Measurements from ENCODE around the gene IL17RD. TPM values are rescaled to one million over a fixed set of nuclear protein-coding genes. Genes with fewer than 3 reads are reported as not detected.
A peak's percentile ranks its signal among the peaks of the same experiment; 100 is the strongest.

IL17RD gene
- total RNA-seq: 1.1 TPM
- long read RNA-seq, full-length matches to known transcripts: 3 of 3 reads
- long read RNA-seq, partial matches to known transcripts: 0 of 3 reads
- long read RNA-seq, other reads (novel, unspliced or antisense): 0 of 3 reads

DNA sequence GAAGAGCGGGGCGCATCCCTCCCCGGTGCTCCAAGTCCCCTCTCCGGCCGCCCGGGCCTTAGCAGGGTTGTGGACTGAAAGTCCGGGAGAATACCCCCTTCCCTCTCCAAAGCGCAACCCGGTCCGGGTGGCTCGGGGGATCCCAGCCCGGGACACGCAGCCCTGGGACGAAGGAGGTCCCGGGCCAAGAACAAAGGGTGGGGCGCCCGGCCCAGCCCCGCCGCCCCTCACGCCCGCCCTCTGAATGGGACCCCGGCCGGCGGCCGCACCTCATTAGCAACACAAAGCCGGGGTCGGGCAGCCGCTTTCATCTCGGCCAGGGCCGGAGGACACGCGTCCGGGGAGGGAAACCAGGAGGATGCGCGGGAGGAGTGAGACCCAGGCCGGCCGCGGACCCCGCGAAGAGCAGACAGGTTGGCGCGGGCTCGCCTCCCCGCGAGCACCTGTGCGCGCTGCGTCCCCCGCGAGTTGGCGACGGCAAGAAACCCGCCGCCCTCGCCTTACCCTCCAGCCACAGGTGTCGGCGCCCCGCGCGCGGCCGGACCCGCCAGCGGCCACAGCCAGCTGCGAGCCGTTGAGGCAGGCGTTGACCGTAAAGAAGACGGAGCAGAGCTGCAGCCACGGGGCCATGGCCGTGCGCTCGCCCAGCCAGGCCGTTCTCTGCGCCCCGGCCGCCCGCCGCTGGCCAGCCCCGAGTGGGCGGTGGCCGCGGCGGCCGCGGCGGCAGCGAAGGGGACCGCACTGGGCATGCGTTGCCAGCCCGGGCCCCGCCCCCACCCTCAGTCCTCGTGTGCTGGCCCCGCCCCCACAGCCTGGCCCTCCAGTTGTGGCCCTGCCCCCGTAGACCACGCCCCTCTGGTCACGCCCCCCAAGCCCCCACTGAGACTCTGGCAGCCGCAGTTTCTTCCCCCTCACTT lies at the start of gene IL17RD:
Gene IL17RD (minus strand): TSS at position 697 of the 917 bp plus-strand sequence. CDS start 67 bp downstream, at position 630.
- Histone ChIP-seq H3K27me3 (peaks cover 11% of the 10 kb centered on the region), H3K36me3 (no peaks in the 10 kb centered on the region), H3K4me3 (peak within 1 kb of the TSS; percentile 65), H3K27ac (no peak within 1 kb of the TSS), H3K4me1 (peaks cover 24% of the 10 kb centered on the region), H3K9me3 (no peaks in the 10 kb centered on the region)
- no peak for TF ChIP-seq CTCF (IDR thresholded peaks at IDR 0.05)
- intact Hi-C loops (cut with DNase I): no loop called here
- ATAC-seq (peak; percentile 95), DNase-seq (peak; percentile 89)

DNA sequence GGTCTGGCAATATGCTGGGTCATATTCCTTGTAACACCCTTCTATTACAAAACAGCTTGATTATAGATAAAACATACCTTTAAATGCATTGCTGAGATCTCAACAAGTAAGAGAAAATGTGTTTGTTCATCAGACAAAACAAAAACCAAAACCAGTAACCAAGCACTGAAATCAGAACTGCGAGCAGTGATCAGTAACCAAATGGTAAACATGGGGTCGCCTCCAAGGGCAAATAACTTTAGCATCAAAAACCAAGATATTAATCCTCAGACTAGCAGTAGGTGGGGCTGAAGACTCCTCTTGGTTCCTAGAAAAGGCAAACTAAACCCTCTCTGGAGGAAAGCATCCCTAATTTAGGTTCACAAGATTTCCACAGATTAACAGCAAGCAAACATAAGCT lies 41.3 kb upstream of the IL17RD start:
- DNase-seq: no peak
- H3K9me3 ChIP-seq: no peaks in the 10 kb centered on the region
- H3K27ac ChIP-seq: no peak overlapping the region
- no peaks in the 10 kb centered on the region for H3K36me3 ChIP-seq
- H3K27me3 ChIP-seq: no peaks in the 10 kb centered on the region
- intact Hi-C loops (cut with DNase I): no loop called here
- no peaks in the 10 kb centered on the region for H3K4me1 ChIP-seq
- TF ChIP-seq CTCF (IDR thresholded peaks at IDR 0.05): no peak
- H3K4me3 ChIP-seq: no peak overlapping the region
- no peak for ATAC-seq

DNA sequence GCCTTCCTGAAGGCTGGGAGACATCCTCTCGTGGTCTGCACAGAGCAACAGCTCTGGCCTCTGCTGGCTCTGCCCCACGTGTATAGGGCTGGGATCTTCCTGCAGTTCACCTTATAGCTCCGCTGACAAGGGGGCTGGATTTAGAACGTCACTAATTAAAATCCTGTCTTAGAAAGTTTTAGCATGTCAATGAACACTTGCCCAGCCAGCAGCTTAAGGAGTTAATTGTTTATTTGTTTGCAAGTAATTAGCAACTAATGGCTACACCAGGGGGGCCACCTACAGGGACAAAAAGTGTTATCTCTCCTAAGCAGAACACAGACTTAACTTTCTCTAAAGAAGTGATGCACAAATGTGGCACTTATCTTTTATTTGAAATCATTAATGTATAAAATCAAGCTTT lies 34.7 kb upstream of the IL17RD start, which contains the start of gene HESX1:
Gene HESX1 (minus strand): TSS at position 84 of the 403 bp plus-strand sequence. CDS start 60 bp downstream, at position 24.
- DNase-seq (no peak), ATAC-seq (no peak)
- Histone ChIP-seq H3K4me1 (no peaks in the 10 kb centered on the region), H3K36me3 (no peaks in the 10 kb centered on the region), H3K4me3 (no peak within 1 kb of the TSS), H3K27me3 (no peaks in the 10 kb centered on the region), H3K27ac (no peak within 1 kb of the TSS), H3K9me3 (no peaks in the 10 kb centered on the region)
- no peak for TF ChIP-seq CTCF (IDR thresholded peaks at IDR 0.05)
- intact Hi-C loops (cut with DNase I): no loop called here

- Histone ChIP-seq H3K4me3 (no peak overlapping the region), H3K27ac (no peak overlapping the region), H3K27me3 (no peaks in the 10 kb centered on the region), H3K9me3 (no peaks in the 10 kb centered on the region), H3K36me3 (no peaks in the 10 kb centered on the region), H3K4me1 (no peaks in the 10 kb centered on the region)
- ATAC-seq: no peak
- DNase-seq: no peak
- no peak for TF ChIP-seq CTCF (IDR thresholded peaks at IDR 0.05)
- intact Hi-C loops (cut with DNase I): no loop called here
These were observed 29.5 kb upstream of the IL17RD start for GRCh38 chr3:57194641-57195040.

DNA sequence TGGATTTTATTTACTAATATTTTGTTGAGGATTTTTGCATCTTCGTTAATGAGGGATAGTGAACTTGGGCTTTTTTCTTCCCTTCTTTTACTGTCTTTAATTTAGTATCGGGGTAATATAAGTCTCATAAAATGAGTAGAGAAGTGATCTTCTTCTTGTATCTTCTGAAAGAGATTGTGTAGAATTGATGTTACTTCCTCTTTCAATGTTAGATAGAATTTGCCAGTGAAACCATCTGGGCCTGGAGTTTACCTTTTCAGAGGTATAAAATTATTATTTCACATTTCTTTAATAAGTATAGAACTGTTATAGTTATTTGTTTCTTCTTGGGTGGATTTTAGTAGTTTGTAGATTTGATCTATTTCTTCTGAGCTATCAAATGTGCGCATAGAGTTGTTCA lies 26.9 kb upstream of the IL17RD start:
- intact Hi-C loops (cut with DNase I): no loop called here
- no peaks in the 10 kb centered on the region for H3K36me3 ChIP-seq
- no peaks in the 10 kb centered on the region for H3K9me3 ChIP-seq
- DNase-seq: no peak
- no peak overlapping the region for H3K4me3 ChIP-seq
- ATAC-seq: no peak
- no peaks in the 10 kb centered on the region for H3K27me3 ChIP-seq
- H3K27ac ChIP-seq: no peak overlapping the region
- no peaks in the 10 kb centered on the region for H3K4me1 ChIP-seq
- no peak for TF ChIP-seq CTCF (IDR thresholded peaks at IDR 0.05)

All from upper lobe of right lung (tissue), 1 donor.